T-cell (primary cell): ENCODE measurements around the gene DCAF4. TPM values are rescaled to one million over a fixed set of nuclear protein-coding genes. Genes with fewer than 3 reads are reported as not detected.

Experiments
- ATAC-seq, 4 experiments: fragments of 200-7000 bp in 3 of 4; fragments of 150-1000 bp in 1 of 4; cut with Tn5 transposase; replicated peaks in 1 of 4; 1 replicate in 3 of 4; 2 replicates in 1 of 4; pipeline ENCODE4 v1.10.0; 2021; ENCODE audit warnings: moderate library complexity in 3 of 4, mild to moderate bottlenecking in 2 of 4, moderate number of reproducible peaks in 1 of 4
- CTCF ChIA-PET, 2 donors: fragments of 300-600 bp; sonication (Branson Sonifier 250); formaldehyde crosslinking; loops; one replicate each; lab custom pipeline; 2022; ENCODE audit warnings: antibody characterized with exemption in 2 of 2; lab: Charles Lee
- POLR2A ChIA-PET, 2 donors: fragments of 300-600 bp; sonication (Branson Sonifier 250); formaldehyde crosslinking; loops; one replicate each; lab custom pipeline; 2022; ENCODE audit warnings: antibody characterized with exemption in 2 of 2; lab: Charles Lee
- DNase-seq, 35 experiments: peaks; one replicate each; pipeline versions ENCODE4 v3.0.0 to v3.0.0-alpha.2; 2013 to 2023
- H3K27ac ChIP-seq: one replicate; pipeline ENCODE4 v1.5.1; 2013; ENCODE audit warnings: low read length
- H3K27me3 ChIP-seq, 2 experiments: replicated peaks in 1 of 2; 1 replicate in 1 of 2; 2 replicates in 1 of 2; pipeline versions ENCODE4 v1.6.1 to v1.7.0; 2013; ENCODE audit warnings: low read length in 1 of 2, mixed read lengths in 1 of 2; ENCODE audit not compliant: control insufficient read depth in 2 of 2, insufficient read depth in 2 of 2; ENCODE audit errors: extremely low read depth in 1 of 2
- H3K36me3 ChIP-seq, 2 donors: 1 replicate in 1 of 2; 2 replicates in 1 of 2; pipeline versions ENCODE4 v1.6.1 to v1.7.0; 2013; ENCODE audit warnings: low read length in 1 of 2; ENCODE audit not compliant: control insufficient read depth in 2 of 2, insufficient read depth in 1 of 2; ENCODE audit errors: extremely low read depth in 1 of 2
- H3K4me1 ChIP-seq, 2 experiments: 1 replicate in 1 of 2; 2 replicates in 1 of 2; pipeline versions ENCODE4 v1.6.1 to v1.7.0; 2013; ENCODE audit warnings: low read length in 2 of 2, mixed read lengths in 1 of 2; ENCODE audit not compliant: insufficient read depth in 2 of 2, control insufficient read depth in 1 of 2; ENCODE audit errors: extremely low read depth in 1 of 2
- H3K4me3 ChIP-seq, 2 donors: 1 replicate in 1 of 2; 2 replicates in 1 of 2; pipeline versions ENCODE4 v1.5.1 to v1.7.0; 2013; ENCODE audit warnings: mild to moderate bottlenecking in 2 of 2, low read length in 1 of 2, moderate library complexity in 1 of 2; ENCODE audit not compliant: control insufficient read depth in 1 of 2; ENCODE audit errors: extremely low read depth in 1 of 2
- H3K9me3 ChIP-seq: 2 replicates; pipeline ENCODE4 v1.7.0; 2013
- H3K27ac Mint-ChIP-seq, 2 donors: one replicate each; pipeline ENCODE4 v1.8.0; 2020 to 2021; ENCODE audit warnings: mild to moderate bottlenecking in 2 of 2, mixed read lengths in 2 of 2
- H3K27me3 Mint-ChIP-seq, 2 donors: one replicate each; pipeline ENCODE4 v1.8.0; 2021 to 2022; ENCODE audit warnings: mixed read lengths in 2 of 2
- H3K36me3 Mint-ChIP-seq: one replicate; pipeline ENCODE4 v1.8.0; 2021; ENCODE audit warnings: mixed read lengths
- H3K4me1 Mint-ChIP-seq, 3 donors: one replicate each; pipeline ENCODE4 v1.8.0; 2020 to 2022; ENCODE audit warnings: mixed read lengths in 3 of 3, mild to moderate bottlenecking in 1 of 3
- H3K4me3 Mint-ChIP-seq, 3 donors: one replicate each; pipeline ENCODE4 v1.8.0; 2020 to 2022; ENCODE audit warnings: mild to moderate bottlenecking in 3 of 3, mixed read lengths in 3 of 3, moderate library complexity in 3 of 3
- H3K9me3 Mint-ChIP-seq, 3 donors: one replicate each; pipeline ENCODE4 v1.8.0; 2020 to 2022; ENCODE audit warnings: mixed read lengths in 3 of 3
- WGBS: methylation state at CpG from one replicate; pipeline ENCODE4 v1.1.5; 2013; ENCODE audit warnings: missing lambda C conversion rate; ENCODE audit not compliant: insufficient coverage; 5-methylcytosine and 5-hydroxymethylcytosine counted together
- total RNA-seq, 35 experiments: library from RNA in 6 of 35; stranded (reverse) in 6 of 35; fragments of 120-200 nt in 1 of 35; gene quantifications; one replicate each; pipeline versions ENCODE4 v1.2.1 to v1.2.4 and lab custom pipeline; 2013 to 2026

DCAF4 gene
- total RNA-seq, 5 donors from 2014 or later (not counting 1 experiment from before 2014, with no cell fraction given), result 21.3 to 36.4 (median 25.4) TPM

DNA sequence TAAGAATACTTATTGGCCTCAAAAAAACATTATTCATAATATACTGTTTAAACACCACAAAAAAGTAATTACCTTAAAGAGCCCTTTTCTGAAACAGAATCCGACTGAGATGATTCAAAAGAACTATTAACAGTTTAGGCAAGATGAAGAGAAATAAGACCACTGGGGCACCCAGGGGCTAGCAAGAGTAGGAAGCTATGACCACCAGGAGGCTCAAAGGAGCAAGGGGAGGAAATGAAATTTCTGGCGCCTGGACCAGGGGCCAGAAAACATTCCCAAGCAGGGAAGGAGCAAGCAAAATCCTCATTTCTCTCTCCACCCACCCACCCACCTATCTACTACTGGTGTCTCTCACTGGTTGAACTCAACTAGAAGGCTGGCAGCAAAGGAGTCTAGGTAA is 6.3 kb upstream of the DCAF4 start:
- H3K4me1 Mint-ChIP-seq, result peaks cover 0 to 6% (median 0%) of the 10 kb centered on the region in 3 donors
- CTCF ChIA-PET, result interaction anchor here in 1 of 2 donors (0.6 kb wide), 1 partner anchor 419 kb away, joined by 5 read pairs; no protein-coding TSS in a partner anchor
- H3K4me3 Mint-ChIP-seq, result no peak overlapping the region

DNA sequence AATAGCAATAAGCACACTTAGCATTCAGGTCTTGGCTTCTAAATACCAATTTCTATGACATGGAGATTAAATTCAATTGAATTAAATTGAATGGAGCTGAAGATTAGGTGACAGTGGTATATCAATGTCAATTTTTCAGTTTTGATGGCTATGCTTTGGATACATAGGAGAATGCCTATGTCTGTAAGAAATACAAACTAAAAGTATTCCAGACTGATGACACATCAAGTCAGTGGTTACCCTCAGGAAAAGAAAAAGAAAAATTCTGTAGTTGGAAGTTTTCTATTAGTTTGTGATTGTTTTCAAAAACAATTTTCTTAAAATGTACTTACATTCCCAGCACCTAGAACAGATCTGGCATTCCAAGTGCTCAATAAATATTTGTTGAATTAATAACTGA is 4.9 kb upstream of the DCAF4 start:
- Mint-ChIP-seq H3K4me3 (no peak overlapping the region), H3K27me3 (peaks cover 4 to 12% of the 10 kb centered on the region in 2 donors), H3K27ac (no peak overlapping the region), H3K36me3 (no peaks in the 10 kb centered on the region), H3K4me1 (peaks cover 8 to 15% (median 10%) of the 10 kb centered on the region in 3 donors), H3K9me3 (no peaks in the 10 kb centered on the region)
- H3K9me3 ChIP-seq, result no peaks in the 10 kb centered on the region
- CTCF ChIA-PET, result interaction anchor here in 1 of 2 donors (0.6 kb wide), 1 partner anchor 348 kb away, joined by 3 read pairs; no protein-coding TSS in a partner anchor
- H3K27me3 ChIP-seq, result peaks cover 0 to 9% of the 10 kb centered on the region in 2 experiments
- no peak overlapping the region for H3K27ac ChIP-seq
- H3K36me3 ChIP-seq, result no peaks in the 10 kb centered on the region
- no peak overlapping the region for H3K4me3 ChIP-seq
- ATAC-seq (no peak), DNase-seq (no peak)
- peaks cover 0 to 10% of the 10 kb centered on the region in 2 experiments for H3K4me1 ChIP-seq
- POLR2A ChIA-PET, result no interaction called here

More for the DNA sequence above, 6.3 kb upstream of the DCAF4 start:
- Mint-ChIP-seq H3K9me3 (no peaks in the 10 kb centered on the region), H3K27me3 (peaks cover 4 to 15% of the 10 kb centered on the region in 2 donors), H3K36me3 (no peaks in the 10 kb centered on the region), H3K27ac (no peak overlapping the region)
- no peaks in the 10 kb centered on the region for H3K9me3 ChIP-seq
- H3K36me3 ChIP-seq, result no peaks in the 10 kb centered on the region
- ATAC-seq, result no peak
- DNase-seq, result no peak
- no CpG with 5 or more reads among the region's 2 CpGs for WGBS
- H3K27ac ChIP-seq, result no peak overlapping the region
- POLR2A ChIA-PET, result no interaction called here
- peaks cover 0 to 6% of the 10 kb centered on the region in 2 experiments for H3K27me3 ChIP-seq
- H3K4me1 ChIP-seq, result no peaks in the 10 kb centered on the region
- no peak overlapping the region for H3K4me3 ChIP-seq

DNA sequence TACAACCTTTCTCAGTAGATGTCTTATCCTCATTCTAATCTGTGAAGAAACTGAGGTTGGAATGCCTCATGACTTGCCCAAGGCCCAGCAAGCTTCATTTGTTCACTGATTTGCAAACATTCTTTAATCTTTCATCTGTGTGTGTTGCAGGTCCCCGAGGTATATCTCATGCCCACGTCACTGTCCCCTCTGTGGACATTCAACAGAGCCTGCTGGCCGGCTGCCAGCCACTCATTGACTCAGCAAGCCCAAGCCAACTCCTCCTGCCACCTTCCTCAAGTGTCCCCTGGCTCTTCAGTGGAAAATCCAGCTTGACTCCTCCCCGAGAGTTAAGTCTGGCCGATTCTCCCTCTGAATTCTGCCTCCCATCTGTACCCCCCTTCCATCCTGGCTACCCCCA is 1.9 kb upstream of the DCAF4 start:
- Histone ChIP-seq H3K4me3 (no peak overlapping the region), H3K9me3 (no peaks in the 10 kb centered on the region), H3K27me3 (peaks cover 0 to 9% of the 10 kb centered on the region in 2 experiments), H3K4me1 (peaks cover 6 to 23% of the 10 kb centered on the region in 2 experiments), H3K27ac (no peak overlapping the region), H3K36me3 (no peaks in the 10 kb centered on the region)
- Mint-ChIP-seq H3K36me3 (no peaks in the 10 kb centered on the region), H3K27me3 (peaks cover 0 to 12% of the 10 kb centered on the region in 2 donors), H3K9me3 (no peaks in the 10 kb centered on the region), H3K4me3 (peak overlapping the region in 2 of 3 donors; percentile 10 to 17), H3K4me1 (peaks cover 15 to 22% (median 15%) of the 10 kb centered on the region in 3 donors), H3K27ac (no peak overlapping the region)
- ATAC-seq (no peak), DNase-seq (no peak)
- CTCF ChIA-PET, result no interaction called here
- POLR2A ChIA-PET, result no interaction called here
- WGBS, result 72% methylated on average over 5 of the region's 5 CpGs

DNA sequence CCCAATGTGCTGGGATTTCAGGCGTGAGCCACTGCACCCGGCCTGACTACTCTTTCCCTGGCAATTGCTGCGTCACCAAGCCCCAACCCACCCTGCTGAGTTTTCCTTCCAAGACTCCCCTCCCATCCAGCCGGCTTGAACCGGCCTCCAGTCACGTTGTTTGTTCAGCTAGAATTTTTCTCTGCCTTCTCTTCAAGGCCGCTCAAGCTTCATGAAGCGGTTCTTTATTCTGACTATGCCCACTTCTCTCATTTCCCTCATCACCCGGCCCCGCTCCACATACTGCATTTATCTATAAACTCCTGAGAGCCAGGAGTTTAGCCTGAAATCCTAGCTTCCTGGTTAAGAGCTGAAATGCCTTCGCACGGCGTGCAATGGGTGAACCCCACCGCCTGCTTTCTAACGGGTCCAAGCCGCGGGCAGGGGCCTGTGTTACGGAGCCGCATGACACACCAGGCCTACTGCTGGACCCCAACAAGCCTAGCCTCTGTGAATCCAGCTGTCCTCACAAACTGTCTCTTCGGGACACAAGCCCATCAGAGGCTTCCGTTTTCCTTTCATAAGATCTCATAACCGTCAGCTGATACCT is 999 bp upstream of the DCAF4 start:
- POLR2A ChIA-PET, result no interaction called here
- no peak for DNase-seq
- Mint-ChIP-seq H3K36me3 (no peaks in the 10 kb centered on the region), H3K27ac (peak overlapping the region in 1 of 2 donors; percentile 94), H3K4me1 (peaks cover 15 to 22% (median 15%) of the 10 kb centered on the region in 3 donors), H3K4me3 (peak overlapping the region; percentile 93 to 95 (median 94)), H3K9me3 (no peaks in the 10 kb centered on the region), H3K27me3 (peaks cover 0 to 5% of the 10 kb centered on the region in 2 donors)
- peaks cover 0 to 3% of the 10 kb centered on the region in 2 donors for H3K36me3 ChIP-seq
- ATAC-seq, result no peak
- H3K27me3 ChIP-seq, result peaks cover 0 to 9% of the 10 kb centered on the region in 2 experiments
- peaks cover 6 to 23% of the 10 kb centered on the region in 2 experiments for H3K4me1 ChIP-seq
- CTCF ChIA-PET, result interaction anchor here (0.5 to 0.8 kb wide), 2 partner anchors 15 to 21 kb away, joined by 6 to 8 read pairs; no protein-coding TSS in a partner anchor
- WGBS, result 92% methylated on average over 20 of the region's 22 CpGs
- H3K4me3 ChIP-seq, result peak overlapping the region; percentile 64 to 86
- H3K9me3 ChIP-seq, result no peaks in the 10 kb centered on the region
- no peak overlapping the region for H3K27ac ChIP-seq

DNA sequence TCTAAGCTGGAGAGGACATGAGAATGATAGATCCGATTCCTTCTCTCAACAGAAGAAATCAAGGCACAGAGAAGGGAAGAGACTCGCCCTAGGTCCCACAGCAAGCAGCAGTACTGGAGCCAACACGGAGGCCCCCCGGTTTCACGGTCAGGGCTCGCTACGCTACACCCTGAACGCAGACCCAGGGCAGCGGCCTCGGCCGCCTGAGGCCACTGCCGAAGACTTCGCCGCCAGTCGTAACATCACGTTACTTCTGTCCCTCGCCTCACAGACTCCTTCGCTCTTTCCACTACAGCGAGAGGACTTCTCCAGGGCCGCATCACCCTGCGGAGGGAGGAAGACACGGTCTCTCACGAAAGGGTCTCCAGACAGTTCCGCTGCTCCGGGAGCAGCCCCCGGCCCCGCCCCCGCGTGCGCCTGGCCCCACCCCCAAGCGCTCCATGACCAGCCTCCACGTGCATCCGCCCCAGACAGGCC is 411 bp upstream of the DCAF4 start:
- peak overlapping the region; percentile 64 to 86 for H3K4me3 ChIP-seq
- H3K9me3 ChIP-seq, result no peaks in the 10 kb centered on the region

DNA sequence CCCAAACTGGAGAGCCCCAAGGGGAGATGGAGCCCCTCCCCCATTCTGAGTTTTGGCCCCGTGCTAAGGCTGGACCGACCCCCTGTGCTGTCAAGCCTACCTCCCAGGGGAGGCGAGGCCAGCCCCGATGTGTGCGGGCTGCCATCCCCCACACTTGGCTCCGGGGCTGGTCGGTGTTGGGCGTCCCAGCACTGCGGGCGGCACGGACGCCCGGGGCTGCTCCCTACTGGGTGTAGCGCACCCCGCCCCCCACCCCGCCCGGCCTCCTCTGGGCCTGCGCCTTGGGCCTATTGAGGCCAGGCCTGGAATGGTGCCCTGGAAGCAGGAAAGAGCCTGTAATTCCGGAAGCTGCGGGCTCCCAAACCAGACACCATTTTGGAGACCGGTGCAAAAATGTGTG is 2.6 kb downstream of the DCAF4 start:
- H3K27me3 Mint-ChIP-seq, result no peaks in the 10 kb centered on the region
- Histone ChIP-seq H3K9me3 (no peaks in the 10 kb centered on the region), H3K4me3 (no peak overlapping the region), H3K27ac (no peak overlapping the region), H3K27me3 (peaks cover 0 to 6% of the 10 kb centered on the region in 2 experiments), H3K36me3 (peaks cover 0 to 3% of the 10 kb centered on the region in 2 donors), H3K4me1 (peaks cover 6 to 23% of the 10 kb centered on the region in 2 experiments)
- CTCF ChIA-PET, result no interaction called here
- no peak overlapping the region for H3K27ac Mint-ChIP-seq
- WGBS, result 98% methylated on average over 17 of the region's 21 CpGs
- POLR2A ChIA-PET, result no interaction called here
- peaks cover 22 to 33% (median 29%) of the 10 kb centered on the region in 3 donors for H3K4me1 Mint-ChIP-seq
- no peak for ATAC-seq
- H3K9me3 Mint-ChIP-seq, result no peaks in the 10 kb centered on the region
- DNase-seq, result no peak
- no peak overlapping the region for H3K4me3 Mint-ChIP-seq
- no peaks in the 10 kb centered on the region for H3K36me3 Mint-ChIP-seq

More for the DNA sequence above, 411 bp upstream of the DCAF4 start:
- Mint-ChIP-seq H3K4me1 (peaks cover 17 to 22% (median 17%) of the 10 kb centered on the region in 3 donors), H3K27ac (peak overlapping the region; percentile 87 to 94), H3K36me3 (no peaks in the 10 kb centered on the region), H3K27me3 (peaks cover 0 to 4% of the 10 kb centered on the region in 2 donors), H3K9me3 (no peaks in the 10 kb centered on the region), H3K4me3 (peak overlapping the region; percentile 93 to 95 (median 94))
- H3K27ac ChIP-seq, result no peak overlapping the region
- H3K36me3 ChIP-seq, result peaks cover 0 to 3% of the 10 kb centered on the region in 2 donors
- ATAC-seq, result peak in 1 of 4 experiments; percentile 27
- peaks cover 0 to 9% of the 10 kb centered on the region in 2 experiments for H3K27me3 ChIP-seq
- ChIA-PET CTCF (interaction anchor here (0.5 to 0.8 kb wide), 2 partner anchors 15 to 22 kb away, joined by 6 to 8 read pairs; no protein-coding TSS in a partner anchor), POLR2A (interaction anchor here in 1 of 2 donors (0.6 kb wide), 1 partner anchor 32 kb away, joined by 3 read pairs; the partner anchor contains the start of gene DPF3)
- under 1% methylated on average over 21 of the region's 33 CpGs for WGBS
- DNase-seq, result no peak
- H3K4me1 ChIP-seq, result peaks cover 6 to 23% of the 10 kb centered on the region in 2 experiments
